Nephron (organoid): Measurements from ENCODE around the gene KIF9.

ENCODE experiments used
- H3K27ac Mint-ChIP-seq, 3 experiments: 2 replicates each; pipeline ENCODE4 v1.8.0; 2020; ENCODE audit warnings: mixed read lengths in 3 of 3, mild to moderate bottlenecking in 2 of 3, moderate library complexity in 1 of 3
- H3K27me3 Mint-ChIP-seq: 2 replicates; pipeline ENCODE4 v1.8.0; 2021; ENCODE audit warnings: low read depth, mild to moderate bottlenecking, moderate library complexity, mixed read lengths
- H3K36me3 Mint-ChIP-seq: 2 replicates; pipeline ENCODE4 v1.8.0; 2020; ENCODE audit warnings: low read depth, mixed read lengths
- H3K4me1 Mint-ChIP-seq: 2 replicates; pipeline ENCODE4 v1.8.0; 2020; ENCODE audit warnings: mixed read lengths
- H3K4me3 Mint-ChIP-seq, 3 experiments: 2 replicates each; pipeline ENCODE4 v1.8.0; 2020; ENCODE audit warnings: mild to moderate bottlenecking in 3 of 3, mixed read lengths in 3 of 3, moderate library complexity in 2 of 3
- H3K9me3 Mint-ChIP-seq: 2 replicates; pipeline ENCODE4 v1.8.0; 2020; ENCODE audit warnings: mixed read lengths
- CTCF ChIP-seq, 3 experiments: fragments of 200-600 bp; sonication (generic); IDR thresholded peaks; one replicate each; pipeline ENCODE4 v1.5.0; 2021; ENCODE audit warnings: antibody characterized with exemption in 3 of 3; ENCODE audit not compliant: unreplicated experiment in 3 of 3

KIF9 gene

GRCh38 chr3:47270526-47270925 lies 12.1 kb downstream of the KIF9 start:
- Mint-ChIP-seq H3K27ac (no peak overlapping the region), H3K4me3 (no peak overlapping the region), H3K36me3 (peaks cover 3% of the 10 kb centered on the region), H3K4me1 (peaks cover 7% of the 10 kb centered on the region), H3K27me3 (no peaks in the 10 kb centered on the region), H3K9me3 (no peaks in the 10 kb centered on the region)
- no peak for TF ChIP-seq CTCF (IDR thresholded peaks at IDR 0.05; ENCODE audit: unreplicated experiment in 3 of 3)

DNA sequence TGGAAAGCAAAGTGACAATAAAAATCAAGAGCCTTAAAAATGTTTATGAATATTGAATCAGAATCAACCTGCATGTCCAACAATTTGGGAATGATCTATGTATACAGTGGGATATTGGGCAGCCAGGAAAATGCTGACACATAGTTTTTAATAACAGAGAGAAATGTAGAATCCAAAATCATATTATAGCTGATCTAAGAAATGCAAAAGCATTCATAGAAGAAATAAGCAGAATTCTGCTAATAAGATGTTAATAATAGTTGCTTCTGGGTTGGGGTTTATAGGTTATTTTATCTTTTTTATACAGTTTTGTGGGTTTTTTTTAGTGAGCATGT lies 15.1 kb downstream of the KIF9 start:
- no peak overlapping the region for H3K4me3 Mint-ChIP-seq
- H3K4me1 Mint-ChIP-seq = peaks cover 7% of the 10 kb centered on the region

DNA sequence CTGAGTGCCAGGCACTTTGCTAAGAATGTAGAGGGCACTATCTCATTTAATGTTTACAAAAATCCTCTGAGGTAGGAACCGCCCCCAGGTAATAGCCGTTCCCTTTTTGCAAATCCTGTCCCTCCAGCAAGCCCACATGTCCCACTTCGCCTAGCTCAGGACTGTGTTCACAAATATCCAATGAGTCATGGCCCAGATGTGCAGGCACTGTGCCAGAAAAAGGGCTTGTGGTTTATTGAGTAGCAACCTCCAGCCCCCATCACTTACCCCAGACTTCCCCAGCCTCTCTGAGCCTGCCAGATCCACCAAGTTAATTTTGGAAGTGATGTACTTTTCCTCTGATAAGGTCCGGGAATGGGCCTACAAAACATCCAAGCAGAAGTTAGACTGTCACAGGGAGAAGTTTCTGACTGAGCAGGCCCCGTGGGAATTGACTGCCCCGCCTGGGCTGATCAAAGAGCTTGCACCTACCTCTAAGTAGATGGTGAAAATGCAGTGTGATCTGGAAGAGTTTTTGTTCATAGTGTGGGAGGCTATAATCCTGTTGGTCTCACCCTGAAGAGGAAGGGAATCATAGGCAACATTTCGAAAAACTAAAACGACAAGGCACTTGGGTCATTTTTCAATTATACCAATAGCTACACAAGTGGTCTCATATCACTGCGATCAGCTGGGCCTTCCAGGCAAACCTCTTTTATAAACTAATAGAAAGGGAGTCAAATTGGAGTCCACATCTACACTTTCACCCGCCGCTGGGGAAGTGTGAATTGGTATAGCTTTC lies 15.7 kb downstream of the KIF9 start:
- Mint-ChIP-seq H3K4me1 (peaks cover 7% of the 10 kb centered on the region), H3K9me3 (no peaks in the 10 kb centered on the region), H3K36me3 (no peaks in the 10 kb centered on the region), H3K27me3 (no peaks in the 10 kb centered on the region), H3K4me3 (no peak overlapping the region), H3K27ac (peak overlapping the region in 1 of 3 experiments; percentile 10)
- TF ChIP-seq CTCF (IDR thresholded peaks at IDR 0.05; ENCODE audit: unreplicated experiment in 3 of 3) = no peak

More for the DNA sequence above, 15.1 kb downstream of the KIF9 start:
- Mint-ChIP-seq H3K27ac (no peak overlapping the region), H3K9me3 (no peaks in the 10 kb centered on the region), H3K36me3 (no peaks in the 10 kb centered on the region), H3K27me3 (no peaks in the 10 kb centered on the region)
- TF ChIP-seq CTCF (IDR thresholded peaks at IDR 0.05; ENCODE audit: unreplicated experiment in 3 of 3) = no peak

GRCh38 chr3:47265725-47266428 lies 16.7 kb downstream of the KIF9 start:
- no peak for TF ChIP-seq CTCF (IDR thresholded peaks at IDR 0.05; ENCODE audit: unreplicated experiment in 3 of 3)
- Mint-ChIP-seq H3K36me3 (no peaks in the 10 kb centered on the region), H3K27me3 (no peaks in the 10 kb centered on the region), H3K4me3 (no peak overlapping the region), H3K9me3 (no peaks in the 10 kb centered on the region), H3K27ac (no peak overlapping the region), H3K4me1 (peaks cover 7% of the 10 kb centered on the region)

DNA sequence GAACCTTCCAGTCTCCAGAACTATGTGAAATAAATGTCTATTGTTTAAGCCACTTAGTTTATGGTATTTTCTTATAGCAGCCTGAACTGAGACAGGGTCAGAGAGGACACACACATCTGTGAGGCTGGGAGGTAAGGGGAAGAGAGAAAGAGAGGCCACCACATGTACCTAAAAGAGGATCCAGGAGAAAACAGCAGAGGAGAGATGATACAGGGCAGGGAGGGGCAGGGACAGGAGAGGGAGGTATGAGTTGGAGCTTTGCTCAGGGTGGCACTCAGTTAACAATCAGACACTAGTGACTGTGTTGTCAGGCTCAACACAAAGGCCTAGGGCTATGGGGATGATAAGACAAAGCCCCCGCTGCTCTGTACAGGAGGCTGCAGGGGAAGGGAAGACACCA lies 17.6 kb downstream of the KIF9 start:
- H3K4me3 Mint-ChIP-seq = no peak overlapping the region
- no peaks in the 10 kb centered on the region for H3K36me3 Mint-ChIP-seq
- peaks cover 7% of the 10 kb centered on the region for H3K4me1 Mint-ChIP-seq
- H3K27ac Mint-ChIP-seq = no peak overlapping the region
- H3K27me3 Mint-ChIP-seq = no peaks in the 10 kb centered on the region
- no peak for TF ChIP-seq CTCF (IDR thresholded peaks at IDR 0.05; ENCODE audit: unreplicated experiment in 3 of 3)
- H3K9me3 Mint-ChIP-seq = no peaks in the 10 kb centered on the region

GRCh38 chr3:47261301-47261700 lies 21.3 kb downstream of the KIF9 start:
- Mint-ChIP-seq H3K9me3 (no peaks in the 10 kb centered on the region), H3K4me3 (no peak overlapping the region), H3K27ac (no peak overlapping the region), H3K4me1 (no peaks in the 10 kb centered on the region), H3K36me3 (no peaks in the 10 kb centered on the region), H3K27me3 (peaks cover 3% of the 10 kb centered on the region)
- no peak for TF ChIP-seq CTCF (IDR thresholded peaks at IDR 0.05; ENCODE audit: unreplicated experiment in 3 of 3)
